Liver (tissue), 9 donors: ENCODE results near the gene KIF21A. TPM values are rescaled to one million over a fixed set of nuclear protein-coding genes. Genes with fewer than 3 reads are reported as not detected.

Experiments used
- DNase-seq: peaks from one replicate; pipeline ENCODE4 v3.0.0-alpha.2; 2017; ENCODE audit warnings: low spot score
- H3K27ac ChIP-seq, 2 donors: one replicate each; pipeline ENCODE4 v1.7.0; 2013; ENCODE audit warnings: inconsistent platforms in 2 of 2, low read length in 2 of 2, control low read depth in 1 of 2, low read depth in 1 of 2, mild to moderate bottlenecking in 1 of 2
- H3K27me3 ChIP-seq, 4 donors: one replicate each; pipeline versions ENCODE4 v1.6.1 to v1.7.0; 2013; ENCODE audit warnings: low read length in 3 of 4, inconsistent platforms in 1 of 4, mild to moderate bottlenecking in 1 of 4, moderate library complexity in 1 of 4; ENCODE audit not compliant: control insufficient read depth in 4 of 4, insufficient read depth in 4 of 4
- H3K36me3 ChIP-seq, 4 donors: one replicate each; pipeline versions ENCODE4 v1.6.1 to v1.7.0; 2013; ENCODE audit warnings: low read length in 3 of 4, mild to moderate bottlenecking in 3 of 4, low read depth in 1 of 4, moderate library complexity in 1 of 4; ENCODE audit not compliant: control insufficient read depth in 4 of 4, insufficient read depth in 3 of 4
- H3K4me1 ChIP-seq, 4 donors: one replicate each; pipeline versions ENCODE4 v1.6.1 to v1.7.0; 2013; ENCODE audit warnings: low read length in 3 of 4, mild to moderate bottlenecking in 3 of 4, moderate library complexity in 1 of 4; ENCODE audit not compliant: control insufficient read depth in 4 of 4, insufficient read depth in 4 of 4
- H3K4me3 ChIP-seq, 3 donors: one replicate each; pipeline versions ENCODE4 v1.6.1 to v1.7.0; 2013; ENCODE audit warnings: low read length in 3 of 3, control low read depth in 1 of 3, low read depth in 1 of 3, mild to moderate bottlenecking in 1 of 3
- H3K9ac ChIP-seq, 2 donors: one replicate each; pipeline ENCODE4 v1.7.0; 2013; ENCODE audit warnings: low read length in 2 of 2, mild to moderate bottlenecking in 2 of 2, moderate library complexity in 2 of 2, control low read depth in 1 of 2, low read depth in 1 of 2
- H3K9me3 ChIP-seq, 4 donors: one replicate each; pipeline versions ENCODE4 v1.6.1 to v1.7.0; 2013; ENCODE audit warnings: low read length in 3 of 4; ENCODE audit not compliant: control insufficient read depth in 4 of 4
- EGR1 ChIP-seq, 2 donors: IDR thresholded peaks; 2 replicates each; pipeline ENCODE4 v1.6.1; 2016 to 2018; ENCODE audit warnings: antibody characterized with exemption in 2 of 2, low read depth in 2 of 2
- FOXA1 ChIP-seq: IDR thresholded peaks from 2 replicates; pipeline ENCODE4 v1.6.1; 2016; ENCODE audit warnings: antibody characterized with exemption
- FOXA2 ChIP-seq: IDR thresholded peaks from 2 replicates; pipeline ENCODE4 v1.6.1; 2016; ENCODE audit warnings: antibody characterized with exemption
- GABPA ChIP-seq, 2 donors: IDR thresholded peaks in 1 of 2; conservative IDR thresholded peaks in 1 of 2; 2 replicates each; pipeline ENCODE4 v1.6.1; 2016; ENCODE audit warnings: antibody characterized with exemption in 2 of 2, mild to moderate bottlenecking in 1 of 2, moderate library complexity in 1 of 2
- HNF4A ChIP-seq, 2 donors: conservative IDR thresholded peaks; 2 replicates each; pipeline ENCODE4 v1.6.1; 2016; ENCODE audit warnings: antibody characterized with exemption in 2 of 2, mild to moderate bottlenecking in 2 of 2
- HNF4G ChIP-seq: IDR thresholded peaks from 2 replicates; pipeline ENCODE4 v1.6.1; 2016; ENCODE audit warnings: antibody characterized with exemption
- JUND ChIP-seq, 2 donors: IDR thresholded peaks; 2 replicates each; pipeline ENCODE4 v1.6.1; 2016; ENCODE audit warnings: antibody characterized with exemption in 2 of 2
- NR2F2 ChIP-seq: IDR thresholded peaks from 2 replicates; pipeline ENCODE4 v1.6.1; 2016; ENCODE audit warnings: antibody characterized with exemption
- RAD21 ChIP-seq, 2 donors: IDR thresholded peaks; 2 replicates each; pipeline ENCODE4 v1.6.1; 2016; ENCODE audit warnings: antibody characterized with exemption in 2 of 2, mild to moderate bottlenecking in 2 of 2
- SP1 ChIP-seq: IDR thresholded peaks from 2 replicates; pipeline ENCODE4 v1.6.1; 2018; ENCODE audit warnings: antibody characterized with exemption, mild to moderate bottlenecking
- TAF1 ChIP-seq: conservative IDR thresholded peaks from 2 replicates; pipeline ENCODE4 v1.6.1; 2016; ENCODE audit warnings: antibody characterized with exemption, mild to moderate bottlenecking
- YY1 ChIP-seq: IDR thresholded peaks from 2 replicates; pipeline ENCODE4 v1.6.1; 2016; ENCODE audit warnings: antibody characterized with exemption, mild to moderate bottlenecking
- polyA plus RNA-seq, 2 donors: library from polyadenylated mRNA; stranded (reverse) in 1 of 2; unstranded in 1 of 2; fragments of 200-250 nt in 1 of 2; fragments of >200 nt in 1 of 2; fragmentation: Nextera tagmentation in 1 of 2; extraction: Ambion mirVana in 1 of 2; gene quantifications; one replicate each; pipeline versions ENCODE4 v1.2.1 to v1.2.3, GENCODE V29; 2013 to 2015
- total RNA-seq, 2 donors: library from RNA; depleted of rRNA; stranded (reverse); fragments of >200 nt; gene quantifications; one replicate each; pipeline ENCODE4 v1.2.3, GENCODE V29; 2014
- TF ChIP-seq, protein P1 (sequence below): IDR thresholded peaks from 2 replicates; pipeline ENCODE4 v1.6.1; 2016; ENCODE audit warnings: antibody characterized with exemption
- TF ChIP-seq, protein P2 (sequence below): IDR thresholded peaks from 2 replicates; pipeline ENCODE4 v1.6.1; 2016; ENCODE audit warnings: antibody characterized with exemption
- TF ChIP-seq, protein P3 (sequence below): IDR thresholded peaks from 2 replicates; pipeline ENCODE4 v1.6.1; 2016; ENCODE audit warnings: antibody characterized with exemption
- TF ChIP-seq, protein P4 (sequence below): fragments of 150-350 bp; IDR thresholded peaks from 2 replicates; pipeline ENCODE4 v1.5.1; 2017; ENCODE audit warnings: improper control_type of control experiment, low read depth, low read length; ENCODE audit not compliant: missing input control
- TF ChIP-seq, protein P5 (sequence below): IDR thresholded peaks from 2 replicates; pipeline ENCODE4 v1.6.1; 2016; ENCODE audit warnings: antibody characterized with exemption, mild to moderate bottlenecking
- donor health status: healthy.
- donor health status: healthy.
- donor health status: healthy.
- donor health status: healthy.
- donor health status: healthy.

Gene KIF21A
- total and polyA plus RNA-seq, 4 donors: 9.1 to 47.4 (median 21.0) TPM

DNA sequence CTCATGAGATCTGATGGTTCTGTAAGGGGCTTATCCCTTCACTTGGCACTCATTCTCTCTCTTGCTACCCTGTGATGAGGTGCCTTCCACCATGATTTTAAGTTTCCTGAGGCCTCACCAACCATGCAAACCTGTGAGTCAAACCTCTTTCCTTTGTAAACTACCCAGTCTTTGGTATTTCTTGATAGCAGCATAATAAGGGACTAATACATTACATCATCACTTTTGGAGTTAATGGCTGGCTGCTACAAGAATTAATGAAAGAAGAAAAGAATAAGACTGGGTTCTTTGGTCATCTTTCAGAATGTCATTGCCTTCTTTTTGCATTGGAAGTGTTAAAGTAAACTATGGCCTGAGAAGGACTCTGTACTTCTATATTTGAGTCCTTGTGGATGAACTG, 5.1 kb upstream of the KIF21A start:
- Histone ChIP-seq H3K4me3 (no peak overlapping the region), H3K36me3 (no peaks in the 10 kb centered on the region), H3K9ac (no peak overlapping the region), H3K27me3 (no peaks in the 10 kb centered on the region), H3K4me1 (peaks cover 0 to 10% (median 6%) of the 10 kb centered on the region in 4 donors), H3K27ac (no peak overlapping the region), H3K9me3 (no peaks in the 10 kb centered on the region)
- no peak for DNase-seq
- TF ChIP-seq, protein P1, sequence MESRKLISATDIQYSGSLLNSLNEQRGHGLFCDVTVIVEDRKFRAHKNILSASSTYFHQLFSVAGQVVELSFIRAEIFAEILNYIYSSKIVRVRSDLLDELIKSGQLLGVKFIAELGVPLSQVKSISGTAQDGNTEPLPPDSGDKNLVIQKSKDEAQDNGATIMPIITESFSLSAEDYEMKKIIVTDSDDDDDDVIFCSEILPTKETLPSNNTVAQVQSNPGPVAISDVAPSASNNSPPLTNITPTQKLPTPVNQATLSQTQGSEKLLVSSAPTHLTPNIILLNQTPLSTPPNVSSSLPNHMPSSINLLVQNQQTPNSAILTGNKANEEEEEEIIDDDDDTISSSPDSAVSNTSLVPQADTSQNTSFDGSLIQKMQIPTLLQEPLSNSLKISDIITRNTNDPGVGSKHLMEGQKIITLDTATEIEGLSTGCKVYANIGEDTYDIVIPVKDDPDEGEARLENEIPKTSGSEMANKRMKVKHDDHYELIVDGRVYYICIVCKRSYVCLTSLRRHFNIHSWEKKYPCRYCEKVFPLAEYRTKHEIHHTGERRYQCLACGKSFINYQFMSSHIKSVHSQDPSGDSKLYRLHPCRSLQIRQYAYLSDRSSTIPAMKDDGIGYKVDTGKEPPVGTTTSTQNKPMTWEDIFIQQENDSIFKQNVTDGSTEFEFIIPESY: no peak
- TF ChIP-seq FOXA2: no peak
- TF ChIP-seq EGR1 (IDR thresholded peaks at IDR 0.05; ENCODE audit: low read depth in 2 of 2): no peak
- TF ChIP-seq, protein P2, sequence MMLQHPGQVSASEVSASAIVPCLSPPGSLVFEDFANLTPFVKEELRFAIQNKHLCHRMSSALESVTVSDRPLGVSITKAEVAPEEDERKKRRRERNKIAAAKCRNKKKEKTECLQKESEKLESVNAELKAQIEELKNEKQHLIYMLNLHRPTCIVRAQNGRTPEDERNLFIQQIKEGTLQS: no peak
- TF ChIP-seq, protein P3, sequence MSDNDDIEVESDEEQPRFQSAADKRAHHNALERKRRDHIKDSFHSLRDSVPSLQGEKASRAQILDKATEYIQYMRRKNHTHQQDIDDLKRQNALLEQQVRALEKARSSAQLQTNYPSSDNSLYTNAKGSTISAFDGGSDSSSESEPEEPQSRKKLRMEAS: no peak
- no peak for TF ChIP-seq GABPA (IDR thresholded peaks at IDR 0.05 in 1 of 2, conservative IDR thresholded peaks at IDR 0.05 in 1 of 2)
- no peak for TF ChIP-seq YY1
- TF ChIP-seq, protein P4, sequence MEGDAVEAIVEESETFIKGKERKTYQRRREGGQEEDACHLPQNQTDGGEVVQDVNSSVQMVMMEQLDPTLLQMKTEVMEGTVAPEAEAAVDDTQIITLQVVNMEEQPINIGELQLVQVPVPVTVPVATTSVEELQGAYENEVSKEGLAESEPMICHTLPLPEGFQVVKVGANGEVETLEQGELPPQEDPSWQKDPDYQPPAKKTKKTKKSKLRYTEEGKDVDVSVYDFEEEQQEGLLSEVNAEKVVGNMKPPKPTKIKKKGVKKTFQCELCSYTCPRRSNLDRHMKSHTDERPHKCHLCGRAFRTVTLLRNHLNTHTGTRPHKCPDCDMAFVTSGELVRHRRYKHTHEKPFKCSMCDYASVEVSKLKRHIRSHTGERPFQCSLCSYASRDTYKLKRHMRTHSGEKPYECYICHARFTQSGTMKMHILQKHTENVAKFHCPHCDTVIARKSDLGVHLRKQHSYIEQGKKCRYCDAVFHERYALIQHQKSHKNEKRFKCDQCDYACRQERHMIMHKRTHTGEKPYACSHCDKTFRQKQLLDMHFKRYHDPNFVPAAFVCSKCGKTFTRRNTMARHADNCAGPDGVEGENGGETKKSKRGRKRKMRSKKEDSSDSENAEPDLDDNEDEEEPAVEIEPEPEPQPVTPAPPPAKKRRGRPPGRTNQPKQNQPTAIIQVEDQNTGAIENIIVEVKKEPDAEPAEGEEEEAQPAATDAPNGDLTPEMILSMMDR: no peak
- no peak for TF ChIP-seq SP1
- TF ChIP-seq NR2F2: no peak
- no peak for TF ChIP-seq TAF1
- no peak for TF ChIP-seq FOXA1
- no peak for TF ChIP-seq HNF4A (conservative IDR thresholded peaks at IDR 0.05)
- TF ChIP-seq, protein P5, sequence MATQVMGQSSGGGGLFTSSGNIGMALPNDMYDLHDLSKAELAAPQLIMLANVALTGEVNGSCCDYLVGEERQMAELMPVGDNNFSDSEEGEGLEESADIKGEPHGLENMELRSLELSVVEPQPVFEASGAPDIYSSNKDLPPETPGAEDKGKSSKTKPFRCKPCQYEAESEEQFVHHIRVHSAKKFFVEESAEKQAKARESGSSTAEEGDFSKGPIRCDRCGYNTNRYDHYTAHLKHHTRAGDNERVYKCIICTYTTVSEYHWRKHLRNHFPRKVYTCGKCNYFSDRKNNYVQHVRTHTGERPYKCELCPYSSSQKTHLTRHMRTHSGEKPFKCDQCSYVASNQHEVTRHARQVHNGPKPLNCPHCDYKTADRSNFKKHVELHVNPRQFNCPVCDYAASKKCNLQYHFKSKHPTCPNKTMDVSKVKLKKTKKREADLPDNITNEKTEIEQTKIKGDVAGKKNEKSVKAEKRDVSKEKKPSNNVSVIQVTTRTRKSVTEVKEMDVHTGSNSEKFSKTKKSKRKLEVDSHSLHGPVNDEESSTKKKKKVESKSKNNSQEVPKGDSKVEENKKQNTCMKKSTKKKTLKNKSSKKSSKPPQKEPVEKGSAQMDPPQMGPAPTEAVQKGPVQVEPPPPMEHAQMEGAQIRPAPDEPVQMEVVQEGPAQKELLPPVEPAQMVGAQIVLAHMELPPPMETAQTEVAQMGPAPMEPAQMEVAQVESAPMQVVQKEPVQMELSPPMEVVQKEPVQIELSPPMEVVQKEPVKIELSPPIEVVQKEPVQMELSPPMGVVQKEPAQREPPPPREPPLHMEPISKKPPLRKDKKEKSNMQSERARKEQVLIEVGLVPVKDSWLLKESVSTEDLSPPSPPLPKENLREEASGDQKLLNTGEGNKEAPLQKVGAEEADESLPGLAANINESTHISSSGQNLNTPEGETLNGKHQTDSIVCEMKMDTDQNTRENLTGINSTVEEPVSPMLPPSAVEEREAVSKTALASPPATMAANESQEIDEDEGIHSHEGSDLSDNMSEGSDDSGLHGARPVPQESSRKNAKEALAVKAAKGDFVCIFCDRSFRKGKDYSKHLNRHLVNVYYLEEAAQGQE: no peak
- no peak for TF ChIP-seq HNF4G
- TF ChIP-seq RAD21 (IDR thresholded peaks at IDR 0.05): no peak

DNA sequence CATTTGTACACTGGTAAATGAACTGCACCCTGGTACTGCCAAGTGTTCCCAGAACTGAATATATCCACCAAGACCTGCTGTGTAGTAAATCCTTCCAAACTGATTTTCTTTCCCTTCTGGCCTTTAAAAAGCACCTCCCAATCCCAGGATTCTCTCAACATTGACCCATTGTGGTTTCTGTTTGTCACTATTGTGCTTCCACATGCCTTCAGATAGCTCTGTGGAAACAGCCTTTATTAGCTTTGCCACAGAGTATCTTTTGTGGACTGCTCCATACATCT, 949 bp upstream of the KIF21A start:
- no peaks in the 10 kb centered on the region for H3K36me3 ChIP-seq
- H3K4me3 ChIP-seq: peak overlapping the region; percentile 45 to 98 (median 81)
- peaks cover 2 to 34% (median 11%) of the 10 kb centered on the region in 4 donors for H3K4me1 ChIP-seq
- H3K27ac ChIP-seq: peak overlapping the region; percentile 90 to 92
- peak overlapping the region; percentile 67 to 75 for H3K9ac ChIP-seq
- DNase-seq: no peak
- no peaks in the 10 kb centered on the region for H3K9me3 ChIP-seq
- no peaks in the 10 kb centered on the region for H3K27me3 ChIP-seq
- TF ChIP-seq FOXA2: no peak
- TF ChIP-seq TAF1: no peak
- no peak for TF ChIP-seq JUND (IDR thresholded peaks at IDR 0.05)
- TF ChIP-seq, protein P3: no peak
- no peak for TF ChIP-seq FOXA1
- TF ChIP-seq, protein P5: peak; percentile 0
- TF ChIP-seq, protein P4: no peak
